ENCODE data around the gene IL34.

DNA sequence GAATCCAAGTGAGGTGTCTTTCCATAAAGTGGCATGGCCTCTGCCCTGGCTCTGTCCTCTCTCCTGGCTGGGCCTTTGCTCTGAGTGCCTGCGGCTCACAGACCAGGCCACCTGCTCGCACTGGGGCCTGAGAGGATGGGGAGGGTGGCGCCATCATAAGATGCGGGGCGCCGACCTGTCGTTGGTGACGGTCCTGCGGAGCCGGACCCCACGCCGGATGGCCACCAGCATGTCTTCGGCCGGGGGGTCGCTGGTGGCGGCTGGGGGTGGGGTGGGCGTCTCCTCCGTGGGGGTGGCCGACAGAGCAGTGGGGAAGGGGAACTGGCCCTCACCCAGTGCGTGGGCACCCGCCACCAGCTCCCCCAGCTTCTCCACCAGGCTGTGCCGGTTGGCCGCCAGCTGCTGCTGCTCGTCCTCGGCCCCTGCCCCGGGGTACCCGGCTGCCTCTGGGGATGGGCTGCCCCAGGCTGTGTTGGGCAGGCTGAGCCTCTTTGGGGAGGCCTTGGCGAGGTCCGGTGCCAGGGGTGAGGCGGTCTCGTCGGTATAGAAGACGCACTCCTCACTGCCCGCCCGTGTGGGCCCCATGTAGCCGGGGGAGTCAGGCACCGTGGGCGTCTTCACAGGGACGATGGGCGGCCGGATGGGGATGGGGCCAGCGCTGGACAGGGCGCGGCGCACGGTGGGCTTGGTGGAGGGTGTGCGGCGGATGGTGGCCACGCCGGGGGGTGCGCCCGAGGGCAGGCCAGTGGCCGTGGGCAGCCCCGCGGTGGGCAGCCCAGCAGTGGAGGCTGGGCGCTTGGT lies 17.4 kb downstream of the IL34 start:
- no peak for TF ChIP-seq FOXK1 (CRISPR knock-in tag; IDR thresholded peaks at IDR 0.05; ENCODE audit: borderline replicate concordance, low read depth)
- no peak for TF ChIP-seq IKZF1 (IDR thresholded peaks at IDR 0.05)
- no peak for TF ChIP-seq FOXK2 (IDR thresholded peaks at IDR 0.05)
- TF ChIP-seq TCF12 (IDR thresholded peaks at IDR 0.05) = no peak
- no peak for TF ChIP-seq TCF12 (CRISPR knock-in tag; IDR thresholded peaks at IDR 0.05)
- no peak for TF ChIP-seq SMARCE1 (IDR thresholded peaks at IDR 0.05; ENCODE audit: borderline replicate concordance)
- TF ChIP-seq KLF12 (CRISPR knock-in tag; IDR thresholded peaks at IDR 0.05; ENCODE audit: borderline replicate concordance) = no peak
- TF ChIP-seq ZNF766 (CRISPR knock-in tag; IDR thresholded peaks at IDR 0.05; ENCODE audit: borderline replicate concordance) = no peak
